ENCODE measurements around the gene SYNJ2BP.

SYNJ2BP gene

DNA sequence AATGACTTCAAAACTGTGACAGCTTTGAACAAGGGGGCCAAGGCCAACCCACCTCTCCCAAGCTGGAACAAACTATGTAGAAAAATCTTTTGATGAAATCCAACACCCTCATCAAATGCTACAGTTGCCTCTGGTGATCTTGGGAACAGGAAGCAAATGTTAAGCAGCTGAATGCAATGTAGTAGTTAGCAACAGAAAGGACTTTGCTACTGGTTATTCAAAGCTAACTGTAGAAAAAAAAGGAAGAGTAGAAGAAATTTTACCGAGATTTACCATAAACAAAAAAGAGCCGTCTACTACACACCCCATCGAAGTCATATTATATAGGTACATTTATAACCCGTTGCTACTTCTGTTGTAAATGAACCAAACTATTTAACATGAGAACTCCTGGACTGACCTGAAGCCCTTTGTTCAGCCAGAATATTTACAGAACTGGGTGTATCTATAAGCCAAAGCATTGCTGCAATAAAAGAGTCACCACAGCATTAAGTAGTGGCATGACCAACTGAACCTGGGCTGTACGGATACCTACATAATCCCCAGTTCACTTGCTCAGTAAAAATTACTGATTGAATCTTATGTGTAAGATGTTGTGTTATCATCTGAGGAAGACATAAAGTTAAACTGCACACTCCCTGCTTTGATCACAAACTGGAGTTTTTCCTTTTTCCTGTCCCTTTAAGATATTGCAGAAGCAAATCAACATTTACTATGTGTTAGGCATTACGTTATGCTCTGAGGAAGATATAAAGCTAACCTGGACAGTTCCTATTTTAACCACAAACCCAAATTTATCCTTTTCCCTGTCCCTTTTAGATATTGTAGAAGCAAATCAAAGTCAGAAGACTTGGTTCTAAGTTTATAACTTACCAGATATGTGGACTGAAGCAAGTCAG lies 25.1 kb downstream of the SYNJ2BP start:
- no peak for DNase-seq (ENCODE audit: low read depth)

GRCh38 chr14:70382536-70382935 lies 34.4 kb downstream of the SYNJ2BP start:
- DNase-seq (ENCODE audit: low read depth) = no peak

DNA sequence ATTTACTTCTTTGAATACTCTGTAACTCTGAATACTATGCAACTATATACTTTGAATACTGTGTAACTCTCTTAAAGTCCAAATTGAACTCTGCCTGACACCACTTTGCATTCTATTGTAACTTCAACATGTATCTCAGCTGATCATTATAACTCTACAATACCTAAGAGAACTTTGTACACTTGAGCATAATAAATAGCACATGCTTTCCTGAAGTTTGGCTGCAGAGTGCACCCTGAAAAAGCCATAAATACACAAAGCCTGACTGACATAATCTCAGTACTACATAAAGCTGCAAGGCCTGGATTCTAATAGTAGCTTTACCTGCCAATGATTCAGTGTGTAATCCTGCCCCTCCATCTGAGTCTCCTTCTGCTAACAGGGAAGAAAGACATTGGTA lies 36.1 kb downstream of the SYNJ2BP start:
- no peak for DNase-seq (ENCODE audit: low read depth)

- no peak for DNase-seq (ENCODE audit: low read depth)
These were observed 38.2 kb downstream of the SYNJ2BP start for GRCh38 chr14:70378696-70379095.
